ENCODE results near the gene CNBP. TPM values are rescaled to one million over a fixed set of nuclear protein-coding genes. Genes with fewer than 3 reads are reported as not detected.

Gene CNBP
- total RNA-seq, 1 experiment from 2014 or later, result 438 TPM

DNA sequence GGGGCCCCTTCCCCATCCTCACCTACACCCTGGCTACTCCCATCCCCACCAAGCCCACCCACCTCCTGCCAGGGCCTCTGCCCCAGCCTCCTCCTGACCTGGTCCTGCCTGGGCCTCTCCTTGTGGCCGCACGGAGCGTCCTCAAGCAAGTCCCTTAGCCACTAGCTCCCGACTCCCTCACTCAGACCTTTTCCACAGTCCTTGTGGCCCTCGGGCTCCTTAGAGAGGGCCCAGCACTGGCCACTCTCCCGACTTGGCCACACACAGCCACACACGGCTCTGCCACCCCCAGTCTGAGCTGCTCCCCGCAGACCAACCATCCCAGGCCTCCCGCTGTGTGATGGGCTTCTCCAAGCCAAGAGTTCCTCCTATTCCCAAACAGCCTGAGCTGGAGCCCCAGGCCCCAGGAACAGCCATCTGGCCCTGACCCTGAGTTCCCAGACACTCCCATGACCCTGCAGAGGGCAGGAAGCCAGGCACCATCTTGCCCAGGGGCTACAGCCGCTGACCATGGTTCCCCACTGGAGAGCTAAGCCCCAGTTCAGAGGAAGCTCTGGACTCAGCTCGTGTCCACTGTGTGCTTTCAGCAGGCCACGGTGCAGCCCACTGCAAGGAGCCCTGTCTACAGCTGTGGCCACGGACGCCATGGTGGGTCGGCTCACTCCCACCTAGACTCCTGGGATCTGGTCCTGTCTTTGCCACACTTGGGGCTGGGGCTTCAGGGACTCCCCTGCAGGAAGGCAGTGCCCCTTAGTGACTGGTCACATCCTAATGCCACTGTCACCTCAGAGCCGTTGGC is 55.1 kb downstream of the CNBP start:
- no peaks in the 10 kb centered on the region for H3K9me3 ChIP-seq (ENCODE audit: low read depth, low read length, poor library complexity, severe bottlenecking)
- ChIA-PET POLR2A (ENCODE audit: low non-redundant PET) (no interaction called here), CTCF (no interaction called here)
- no peak for DNase-seq (ENCODE audit: low spot score)
- TF ChIP-seq, protein P1, sequence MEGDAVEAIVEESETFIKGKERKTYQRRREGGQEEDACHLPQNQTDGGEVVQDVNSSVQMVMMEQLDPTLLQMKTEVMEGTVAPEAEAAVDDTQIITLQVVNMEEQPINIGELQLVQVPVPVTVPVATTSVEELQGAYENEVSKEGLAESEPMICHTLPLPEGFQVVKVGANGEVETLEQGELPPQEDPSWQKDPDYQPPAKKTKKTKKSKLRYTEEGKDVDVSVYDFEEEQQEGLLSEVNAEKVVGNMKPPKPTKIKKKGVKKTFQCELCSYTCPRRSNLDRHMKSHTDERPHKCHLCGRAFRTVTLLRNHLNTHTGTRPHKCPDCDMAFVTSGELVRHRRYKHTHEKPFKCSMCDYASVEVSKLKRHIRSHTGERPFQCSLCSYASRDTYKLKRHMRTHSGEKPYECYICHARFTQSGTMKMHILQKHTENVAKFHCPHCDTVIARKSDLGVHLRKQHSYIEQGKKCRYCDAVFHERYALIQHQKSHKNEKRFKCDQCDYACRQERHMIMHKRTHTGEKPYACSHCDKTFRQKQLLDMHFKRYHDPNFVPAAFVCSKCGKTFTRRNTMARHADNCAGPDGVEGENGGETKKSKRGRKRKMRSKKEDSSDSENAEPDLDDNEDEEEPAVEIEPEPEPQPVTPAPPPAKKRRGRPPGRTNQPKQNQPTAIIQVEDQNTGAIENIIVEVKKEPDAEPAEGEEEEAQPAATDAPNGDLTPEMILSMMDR (conservative IDR thresholded peaks at IDR 0.05; ENCODE audit: low read depth, low read length), result no peak
- no TSS peak for BruUV-seq (replicated peaks)
- H3K27me3 ChIP-seq (replicated peaks; ENCODE audit: insufficient read depth, low read depth, low read length, poor library complexity), result no peaks in the 10 kb centered on the region
- no peak overlapping the region for H3K4me3 ChIP-seq (ENCODE audit: low read depth, low read length, poor library complexity, severe bottlenecking)
- peaks cover 39% of the 10 kb centered on the region for H3K36me3 ChIP-seq (ENCODE audit: insufficient read depth, low read length, poor library complexity, severe bottlenecking)
- intact Hi-C loops (cut with micrococcal nuclease; ENCODE audit: unreplicated experiment), result no loop called here
- no peak overlapping the region for H3K27ac ChIP-seq (ENCODE audit: low read depth, low read length, poor library complexity, severe bottlenecking)
- no peaks in the 10 kb centered on the region for H3K4me1 ChIP-seq (ENCODE audit: insufficient read depth, low read length, poor library complexity, severe bottlenecking)

GRCh38 chr3:129126726-129127280 is 56.9 kb downstream of the CNBP start:
- Histone ChIP-seq H3K27ac (ENCODE audit: low read depth, low read length, poor library complexity, severe bottlenecking) (no peak overlapping the region), H3K4me1 (ENCODE audit: insufficient read depth, low read length, poor library complexity, severe bottlenecking) (no peaks in the 10 kb centered on the region), H3K36me3 (ENCODE audit: insufficient read depth, low read length, poor library complexity, severe bottlenecking) (peaks cover 25% of the 10 kb centered on the region), H3K9me3 (ENCODE audit: low read depth, low read length, poor library complexity, severe bottlenecking) (no peaks in the 10 kb centered on the region), H3K4me3 (ENCODE audit: low read depth, low read length, poor library complexity, severe bottlenecking) (no peak overlapping the region), H3K27me3 (replicated peaks; ENCODE audit: insufficient read depth, low read depth, low read length, poor library complexity) (no peaks in the 10 kb centered on the region)
- ChIA-PET POLR2A (ENCODE audit: low non-redundant PET) (no interaction called here), CTCF (no interaction called here)
- BruUV-seq (replicated peaks), result no TSS peak
- no peak for DNase-seq (ENCODE audit: low spot score)
- intact Hi-C loops (cut with micrococcal nuclease; ENCODE audit: unreplicated experiment), result no loop called here
- no peak for TF ChIP-seq EZH2 (IDR thresholded peaks at IDR 0.05; ENCODE audit: borderline replicate concordance, low read depth, low read length, poor library complexity, severe bottlenecking)
- TF ChIP-seq, protein P1 (conservative IDR thresholded peaks at IDR 0.05; ENCODE audit: low read depth, low read length), result no peak

GRCh38 chr3:129123314-129124060 is 60.2 kb downstream of the CNBP start:
- POLR2A ChIA-PET (ENCODE audit: low non-redundant PET), result no interaction called here
- TF ChIP-seq EZH2 (IDR thresholded peaks at IDR 0.05; ENCODE audit: borderline replicate concordance, low read depth, low read length, poor library complexity, severe bottlenecking), result no peak
- TF ChIP-seq, protein P1 (conservative IDR thresholded peaks at IDR 0.05; ENCODE audit: low read depth, low read length), result no peak
- Histone ChIP-seq H3K27ac (ENCODE audit: low read depth, low read length, poor library complexity, severe bottlenecking) (no peak overlapping the region), H3K36me3 (ENCODE audit: insufficient read depth, low read length, poor library complexity, severe bottlenecking) (no peaks in the 10 kb centered on the region), H3K4me3 (ENCODE audit: low read depth, low read length, poor library complexity, severe bottlenecking) (no peak overlapping the region), H3K9me3 (ENCODE audit: low read depth, low read length, poor library complexity, severe bottlenecking) (no peaks in the 10 kb centered on the region), H3K4me1 (ENCODE audit: insufficient read depth, low read length, poor library complexity, severe bottlenecking) (peaks cover 4% of the 10 kb centered on the region), H3K27me3 (replicated peaks; ENCODE audit: insufficient read depth, low read depth, low read length, poor library complexity) (no peaks in the 10 kb centered on the region)
- no TSS peak for BruUV-seq (replicated peaks)
- intact Hi-C loops (cut with micrococcal nuclease; ENCODE audit: unreplicated experiment), result no loop called here
- peak; percentile 12 for DNase-seq (ENCODE audit: low spot score)
- CTCF ChIA-PET, result no interaction called here

All from A673 (cell line).